K562 (cell line): Measurements from ENCODE around the gene RFC5. TPM values are rescaled to one million over a fixed set of nuclear protein-coding genes. Genes with fewer than 3 reads are reported as not detected.

Experiments used
- BHLHE40 ChIP-seq: IDR thresholded peaks from 2 replicates; pipeline ENCODE4 v1.6.1; 2011; ENCODE audit warnings: low read length, improper control_type of control experiment
- DIDO1 ChIP-seq: fragments of 450-650 bp; IDR thresholded peaks from 2 replicates; pipeline ENCODE4 v1.6.1; 2016; ENCODE audit warnings: low read depth, missing biosample characterization, missing genetic modification characterization
- HIVEP1 ChIP-seq: fragments of 250-450 bp; sonication (Bioruptor Pico); IDR thresholded peaks from 2 replicates; pipeline ENCODE4 v1.4.0; 2020; ENCODE audit warnings: mild to moderate bottlenecking
- ILK ChIP-seq: fragments of 450-650 bp; IDR thresholded peaks from 2 replicates; pipeline ENCODE4 v1.6.1; 2016; ENCODE audit warnings: missing genetic modification characterization, low read depth, mild to moderate bottlenecking, missing compliant biosample characterization, moderate library complexity, borderline replicate concordance
- MBD2 ChIP-seq: sonication (generic); IDR thresholded peaks from 2 replicates; pipeline ENCODE4 v1.6.1; 2016; ENCODE audit warnings: low read depth, borderline replicate concordance
- MTA3 ChIP-seq: fragments of 450-650 bp; formaldehyde crosslinking; IDR thresholded peaks from 2 replicates; pipeline ENCODE4 v1.6.1; 2017; ENCODE audit warnings: mild to moderate bottlenecking, borderline replicate concordance
- NFXL1 ChIP-seq: fragments of 450-650 bp; formaldehyde crosslinking; IDR thresholded peaks from 2 replicates; pipeline ENCODE4 v1.4.0; 2021; ENCODE audit warnings: mild to moderate bottlenecking
- POLR2A ChIP-seq: fragments of 450-650 bp; conservative IDR thresholded peaks from 2 replicates; pipeline ENCODE4 v1.6.1; 2016
- POU5F1 ChIP-seq: fragments of 150-350 bp; IDR thresholded peaks from 2 replicates; pipeline ENCODE4 v1.6.1; 2014; ENCODE audit warnings: borderline replicate concordance, low read length, low read depth, mild to moderate bottlenecking; ENCODE audit not compliant: partially characterized antibody
- SMARCA5 ChIP-seq: fragments of 450-650 bp; IDR thresholded peaks from 2 replicates; pipeline ENCODE4 v1.6.1; 2016
- TAF7 ChIP-seq: fragments of 450-650 bp; IDR thresholded peaks from 2 replicates; pipeline ENCODE4 v1.6.1; 2016; ENCODE audit warnings: missing genetic modification characterization, missing compliant biosample characterization
- ZNF507 ChIP-seq: conservative IDR thresholded peaks from 2 replicates; pipeline ENCODE4 v1.6.1; 2017; ENCODE audit warnings: missing genetic modification characterization, missing compliant biosample characterization
- polyA plus RNA-seq, 8 experiments: library from polyadenylated mRNA; depleted of rRNA in 4 of 8; stranded (reverse) in 5 of 8; unstranded in 3 of 8; fragments of >200 nt; fragmentation: Nextera tagmentation in 2 of 8; fragmentation: Illumina TruSeq in 1 of 8; extraction: Ambion mirVana in 2 of 8; extraction: Trizol in 1 of 8; gene quantifications; 2 replicates each; pipeline versions ENCODE4 v1.2.1 to v1.2.3, GENCODE V29; 2011 to 2014; ENCODE audit warnings: inconsistent platforms in 1 of 8, missing spikeins in 1 of 8
- total RNA-seq, 7 experiments: library from RNA; depleted of rRNA in 6 of 7; stranded (reverse); fragments of >200 nt in 6 of 7; fragmentation: Illumina TruSeq in 2 of 7; extraction: Trizol in 2 of 7; gene quantifications; 2 replicates each; pipeline versions ENCODE4 v1.2.1 to v1.2.3, GENCODE V29; 2011 to 2021; ENCODE audit warnings: low replicate concordance in 1 of 7
- TF ChIP-seq, protein P1 (sequence below): fragments of 450-650 bp; formaldehyde crosslinking; IDR thresholded peaks from 2 replicates; pipeline ENCODE4 v1.4.0; 2020; ENCODE audit warnings: mild to moderate bottlenecking, moderate library complexity
- TF ChIP-seq, protein P2 (sequence below): fragments of 450-650 bp; IDR thresholded peaks from 2 replicates; pipeline ENCODE4 v1.6.1; 2016; ENCODE audit warnings: missing biosample characterization, missing genetic modification characterization
- TF ChIP-seq, protein P3 (sequence below): fragments of 450-650 bp; IDR thresholded peaks from 2 replicates; pipeline ENCODE4 v1.6.1; 2016; ENCODE audit warnings: mild to moderate bottlenecking, moderate library complexity

Gene RFC5
- total and polyA plus RNA-seq, 9 of the 15 experiments (the other 6 are each of a cell fraction or from before 2014, with no cell fraction given) = 61.8 to 189 (median 92.9) TPM

DNA sequence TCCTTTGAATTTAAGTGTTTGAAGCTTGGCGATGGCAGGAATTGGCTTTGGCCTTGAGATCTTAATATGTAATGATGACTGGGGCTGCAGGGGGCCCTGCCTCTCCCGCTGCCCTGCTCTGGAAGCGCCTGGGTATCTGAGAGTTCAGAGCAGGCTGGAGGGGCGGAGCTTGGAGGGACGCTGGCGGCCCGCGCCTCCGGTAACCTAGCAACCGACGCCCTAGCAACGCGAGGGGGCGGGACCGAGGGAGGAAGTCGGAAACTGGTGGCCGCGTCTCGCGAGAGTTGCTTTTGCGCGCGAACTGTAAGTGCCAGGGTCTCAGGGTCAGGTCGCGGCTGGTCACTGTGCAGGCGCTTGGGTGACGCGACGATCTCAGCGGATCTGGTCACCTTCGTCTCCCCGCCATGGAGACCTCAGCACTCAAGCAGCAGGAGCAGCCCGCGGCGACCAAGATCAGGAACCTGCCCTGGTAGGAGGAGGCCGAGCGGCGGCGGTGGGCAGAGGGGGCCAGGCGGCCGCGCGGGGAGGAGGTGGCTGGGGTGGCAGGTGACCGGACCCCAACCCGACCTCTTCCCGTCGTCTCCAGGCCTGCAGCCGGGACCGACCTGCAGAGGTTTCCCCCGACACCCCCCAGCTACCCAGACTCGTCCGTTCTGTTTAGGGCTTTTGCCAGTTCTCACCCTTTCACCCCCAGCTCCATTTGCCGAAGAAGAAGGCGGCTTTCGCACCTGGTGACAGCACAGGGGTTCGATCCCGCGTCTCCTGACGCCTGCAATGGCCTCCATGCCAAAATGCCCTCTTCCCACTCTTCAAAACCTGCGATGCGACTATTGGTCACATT, at the start of gene RFC5 (continued):
- TF ChIP-seq, protein P1, sequence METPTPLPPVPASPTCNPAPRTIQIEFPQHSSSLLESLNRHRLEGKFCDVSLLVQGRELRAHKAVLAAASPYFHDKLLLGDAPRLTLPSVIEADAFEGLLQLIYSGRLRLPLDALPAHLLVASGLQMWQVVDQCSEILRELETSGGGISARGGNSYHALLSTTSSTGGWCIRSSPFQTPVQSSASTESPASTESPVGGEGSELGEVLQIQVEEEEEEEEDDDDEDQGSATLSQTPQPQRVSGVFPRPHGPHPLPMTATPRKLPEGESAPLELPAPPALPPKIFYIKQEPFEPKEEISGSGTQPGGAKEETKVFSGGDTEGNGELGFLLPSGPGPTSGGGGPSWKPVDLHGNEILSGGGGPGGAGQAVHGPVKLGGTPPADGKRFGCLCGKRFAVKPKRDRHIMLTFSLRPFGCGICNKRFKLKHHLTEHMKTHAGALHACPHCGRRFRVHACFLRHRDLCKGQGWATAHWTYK (CRISPR knock-in tag) = peak; percentile 56; the same call in 1 of the 2 replicates
- no peak for TF ChIP-seq NFXL1 (CRISPR knock-in tag)
- no peak for TF ChIP-seq SMARCA5
- TF ChIP-seq DIDO1 = no peak
- no peak for TF ChIP-seq HIVEP1 (CRISPR knock-in tag)
- no peak for TF ChIP-seq POU5F1
- peak; percentile 50; the same call in 1 of the 2 replicates for TF ChIP-seq MBD2
- TF ChIP-seq, protein P2, sequence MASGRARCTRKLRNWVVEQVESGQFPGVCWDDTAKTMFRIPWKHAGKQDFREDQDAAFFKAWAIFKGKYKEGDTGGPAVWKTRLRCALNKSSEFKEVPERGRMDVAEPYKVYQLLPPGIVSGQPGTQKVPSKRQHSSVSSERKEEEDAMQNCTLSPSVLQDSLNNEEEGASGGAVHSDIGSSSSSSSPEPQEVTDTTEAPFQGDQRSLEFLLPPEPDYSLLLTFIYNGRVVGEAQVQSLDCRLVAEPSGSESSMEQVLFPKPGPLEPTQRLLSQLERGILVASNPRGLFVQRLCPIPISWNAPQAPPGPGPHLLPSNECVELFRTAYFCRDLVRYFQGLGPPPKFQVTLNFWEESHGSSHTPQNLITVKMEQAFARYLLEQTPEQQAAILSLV = no peak
- no peak for TF ChIP-seq ILK
- peak; percentile 65; the same call in 1 of the 2 replicates for TF ChIP-seq MTA3
- no peak for TF ChIP-seq ZNF507 (tag)
- 0 out of 2 replicates have a peak, but pooled peaks have one; percentile 8 for TF ChIP-seq BHLHE40
- peak; percentile 95 for TF ChIP-seq POLR2A
- TF ChIP-seq TAF7 = peak; percentile 77
- TF ChIP-seq, protein P3, sequence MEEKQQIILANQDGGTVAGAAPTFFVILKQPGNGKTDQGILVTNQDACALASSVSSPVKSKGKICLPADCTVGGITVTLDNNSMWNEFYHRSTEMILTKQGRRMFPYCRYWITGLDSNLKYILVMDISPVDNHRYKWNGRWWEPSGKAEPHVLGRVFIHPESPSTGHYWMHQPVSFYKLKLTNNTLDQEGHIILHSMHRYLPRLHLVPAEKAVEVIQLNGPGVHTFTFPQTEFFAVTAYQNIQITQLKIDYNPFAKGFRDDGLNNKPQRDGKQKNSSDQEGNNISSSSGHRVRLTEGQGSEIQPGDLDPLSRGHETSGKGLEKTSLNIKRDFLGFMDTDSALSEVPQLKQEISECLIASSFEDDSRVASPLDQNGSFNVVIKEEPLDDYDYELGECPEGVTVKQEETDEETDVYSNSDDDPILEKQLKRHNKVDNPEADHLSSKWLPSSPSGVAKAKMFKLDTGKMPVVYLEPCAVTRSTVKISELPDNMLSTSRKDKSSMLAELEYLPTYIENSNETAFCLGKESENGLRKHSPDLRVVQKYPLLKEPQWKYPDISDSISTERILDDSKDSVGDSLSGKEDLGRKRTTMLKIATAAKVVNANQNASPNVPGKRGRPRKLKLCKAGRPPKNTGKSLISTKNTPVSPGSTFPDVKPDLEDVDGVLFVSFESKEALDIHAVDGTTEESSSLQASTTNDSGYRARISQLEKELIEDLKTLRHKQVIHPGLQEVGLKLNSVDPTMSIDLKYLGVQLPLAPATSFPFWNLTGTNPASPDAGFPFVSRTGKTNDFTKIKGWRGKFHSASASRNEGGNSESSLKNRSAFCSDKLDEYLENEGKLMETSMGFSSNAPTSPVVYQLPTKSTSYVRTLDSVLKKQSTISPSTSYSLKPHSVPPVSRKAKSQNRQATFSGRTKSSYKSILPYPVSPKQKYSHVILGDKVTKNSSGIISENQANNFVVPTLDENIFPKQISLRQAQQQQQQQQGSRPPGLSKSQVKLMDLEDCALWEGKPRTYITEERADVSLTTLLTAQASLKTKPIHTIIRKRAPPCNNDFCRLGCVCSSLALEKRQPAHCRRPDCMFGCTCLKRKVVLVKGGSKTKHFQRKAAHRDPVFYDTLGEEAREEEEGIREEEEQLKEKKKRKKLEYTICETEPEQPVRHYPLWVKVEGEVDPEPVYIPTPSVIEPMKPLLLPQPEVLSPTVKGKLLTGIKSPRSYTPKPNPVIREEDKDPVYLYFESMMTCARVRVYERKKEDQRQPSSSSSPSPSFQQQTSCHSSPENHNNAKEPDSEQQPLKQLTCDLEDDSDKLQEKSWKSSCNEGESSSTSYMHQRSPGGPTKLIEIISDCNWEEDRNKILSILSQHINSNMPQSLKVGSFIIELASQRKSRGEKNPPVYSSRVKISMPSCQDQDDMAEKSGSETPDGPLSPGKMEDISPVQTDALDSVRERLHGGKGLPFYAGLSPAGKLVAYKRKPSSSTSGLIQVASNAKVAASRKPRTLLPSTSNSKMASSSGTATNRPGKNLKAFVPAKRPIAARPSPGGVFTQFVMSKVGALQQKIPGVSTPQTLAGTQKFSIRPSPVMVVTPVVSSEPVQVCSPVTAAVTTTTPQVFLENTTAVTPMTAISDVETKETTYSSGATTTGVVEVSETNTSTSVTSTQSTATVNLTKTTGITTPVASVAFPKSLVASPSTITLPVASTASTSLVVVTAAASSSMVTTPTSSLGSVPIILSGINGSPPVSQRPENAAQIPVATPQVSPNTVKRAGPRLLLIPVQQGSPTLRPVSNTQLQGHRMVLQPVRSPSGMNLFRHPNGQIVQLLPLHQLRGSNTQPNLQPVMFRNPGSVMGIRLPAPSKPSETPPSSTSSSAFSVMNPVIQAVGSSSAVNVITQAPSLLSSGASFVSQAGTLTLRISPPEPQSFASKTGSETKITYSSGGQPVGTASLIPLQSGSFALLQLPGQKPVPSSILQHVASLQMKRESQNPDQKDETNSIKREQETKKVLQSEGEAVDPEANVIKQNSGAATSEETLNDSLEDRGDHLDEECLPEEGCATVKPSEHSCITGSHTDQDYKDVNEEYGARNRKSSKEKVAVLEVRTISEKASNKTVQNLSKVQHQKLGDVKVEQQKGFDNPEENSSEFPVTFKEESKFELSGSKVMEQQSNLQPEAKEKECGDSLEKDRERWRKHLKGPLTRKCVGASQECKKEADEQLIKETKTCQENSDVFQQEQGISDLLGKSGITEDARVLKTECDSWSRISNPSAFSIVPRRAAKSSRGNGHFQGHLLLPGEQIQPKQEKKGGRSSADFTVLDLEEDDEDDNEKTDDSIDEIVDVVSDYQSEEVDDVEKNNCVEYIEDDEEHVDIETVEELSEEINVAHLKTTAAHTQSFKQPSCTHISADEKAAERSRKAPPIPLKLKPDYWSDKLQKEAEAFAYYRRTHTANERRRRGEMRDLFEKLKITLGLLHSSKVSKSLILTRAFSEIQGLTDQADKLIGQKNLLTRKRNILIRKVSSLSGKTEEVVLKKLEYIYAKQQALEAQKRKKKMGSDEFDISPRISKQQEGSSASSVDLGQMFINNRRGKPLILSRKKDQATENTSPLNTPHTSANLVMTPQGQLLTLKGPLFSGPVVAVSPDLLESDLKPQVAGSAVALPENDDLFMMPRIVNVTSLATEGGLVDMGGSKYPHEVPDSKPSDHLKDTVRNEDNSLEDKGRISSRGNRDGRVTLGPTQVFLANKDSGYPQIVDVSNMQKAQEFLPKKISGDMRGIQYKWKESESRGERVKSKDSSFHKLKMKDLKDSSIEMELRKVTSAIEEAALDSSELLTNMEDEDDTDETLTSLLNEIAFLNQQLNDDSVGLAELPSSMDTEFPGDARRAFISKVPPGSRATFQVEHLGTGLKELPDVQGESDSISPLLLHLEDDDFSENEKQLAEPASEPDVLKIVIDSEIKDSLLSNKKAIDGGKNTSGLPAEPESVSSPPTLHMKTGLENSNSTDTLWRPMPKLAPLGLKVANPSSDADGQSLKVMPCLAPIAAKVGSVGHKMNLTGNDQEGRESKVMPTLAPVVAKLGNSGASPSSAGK = peak; percentile 79
